HG02840 (cell line): Measurements from ENCODE around the gene ZNF234.
A peak's percentile ranks its signal among the peaks of the same experiment; 100 is the strongest.
"Not testable (repeated sequence)": the region's sequence is repeated elsewhere in the genome, so short reads cannot be mapped to it uniquely, and the experiment has no call there.

Source experiments
- ATAC-seq: cut with Tn5 transposase; IDR thresholded peaks from one replicate; pipeline ENCODE4 v1.9.1; 2021; ENCODE audit warnings: mild to moderate bottlenecking, moderate library complexity, moderate number of reproducible peaks; ENCODE audit not compliant: unreplicated experiment, low FRiP score

Gene ZNF234

DNA sequence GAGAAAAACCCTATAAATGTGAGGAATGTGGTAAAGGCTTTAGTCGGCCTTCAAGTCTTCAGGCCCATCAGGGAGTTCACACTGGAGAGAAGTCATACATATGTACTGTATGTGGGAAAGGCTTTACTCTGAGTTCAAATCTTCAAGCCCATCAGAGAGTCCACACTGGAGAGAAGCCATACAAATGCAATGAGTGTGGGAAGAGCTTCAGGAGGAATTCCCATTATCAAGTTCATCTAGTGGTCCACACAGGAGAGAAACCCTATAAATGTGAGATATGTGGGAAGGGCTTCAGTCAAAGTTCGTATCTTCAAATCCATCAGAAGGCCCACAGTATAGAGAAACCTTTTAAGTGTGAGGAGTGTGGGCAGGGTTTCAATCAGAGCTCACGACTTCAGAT is 35.2 kb downstream of the ZNF234 start:
- no peak for ATAC-seq

GRCh38 chr19:44180968-44181367 is 39.6 kb downstream of the ZNF234 start:
- ATAC-seq, result no peak

GRCh38 chr19:44182145-44182544 is 40.8 kb downstream of the ZNF234 start:
- no peak for ATAC-seq

DNA sequence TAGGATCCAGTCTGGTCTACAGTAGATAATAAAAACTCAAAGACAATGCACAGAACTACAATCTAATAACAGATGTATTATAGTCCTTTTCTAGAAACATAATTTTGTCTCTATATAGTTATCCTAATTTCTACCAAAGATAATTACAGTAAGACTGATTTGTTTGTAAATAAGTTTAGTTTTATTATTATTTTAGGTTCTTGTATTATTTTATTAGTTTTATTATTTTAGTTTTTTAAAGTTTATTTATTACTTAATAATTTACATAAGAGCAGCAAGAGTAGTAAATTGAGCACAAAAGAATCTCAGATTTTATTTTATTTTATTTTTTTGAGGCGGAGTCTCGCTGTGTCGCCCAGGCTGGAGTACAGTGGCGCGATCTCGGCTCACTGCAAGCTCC is 48.7 kb downstream of the ZNF234 start:
- no peak for ATAC-seq

- ATAC-seq, result no peak
Observed at GRCh38 chr19:44192127-44192526, 50.8 kb downstream of the ZNF234 start.

- ATAC-seq, result no peak
Observed at GRCh38 chr19:44196772-44197171, 55.4 kb downstream of the ZNF234 start.

DNA sequence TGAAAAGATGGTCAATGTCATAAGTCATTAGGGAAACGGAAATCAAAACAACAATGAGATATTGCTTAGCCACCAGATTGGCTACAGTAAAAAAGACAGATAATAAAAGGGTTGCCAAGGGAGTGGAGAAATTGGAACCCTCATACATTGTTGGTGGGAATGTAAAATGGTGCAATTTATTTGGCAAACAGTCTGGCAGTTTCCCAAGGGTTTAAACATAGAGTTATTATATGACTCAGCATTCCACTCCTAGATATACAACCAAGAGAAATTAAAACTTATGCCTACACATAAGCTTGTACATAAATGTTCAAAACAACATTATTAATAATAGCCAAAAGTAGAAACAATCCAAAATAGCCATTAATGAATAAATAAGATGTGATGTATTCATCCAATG is 61.1 kb downstream of the ZNF234 start:
- no peak for ATAC-seq

DNA sequence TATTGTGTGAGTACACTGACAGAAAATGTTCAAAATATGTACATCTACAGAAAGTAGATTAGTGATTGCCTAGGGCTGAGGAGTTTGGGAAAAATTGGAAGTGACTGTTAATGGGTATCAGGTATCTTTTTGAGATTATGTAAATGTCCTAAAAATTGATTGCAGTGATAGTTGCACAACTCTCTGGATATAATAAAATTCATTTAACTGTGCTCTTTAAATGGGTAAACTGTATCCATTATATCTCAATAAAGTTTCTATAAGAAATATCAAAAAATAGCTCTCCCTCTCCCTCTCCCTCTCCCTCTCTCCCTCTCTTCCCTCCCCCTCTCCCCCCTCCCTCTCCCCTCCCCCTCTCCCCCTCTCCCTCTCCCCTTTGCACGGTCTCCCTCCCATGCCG is 61.6 kb downstream of the ZNF234 start:
- ATAC-seq, result no peak

DNA sequence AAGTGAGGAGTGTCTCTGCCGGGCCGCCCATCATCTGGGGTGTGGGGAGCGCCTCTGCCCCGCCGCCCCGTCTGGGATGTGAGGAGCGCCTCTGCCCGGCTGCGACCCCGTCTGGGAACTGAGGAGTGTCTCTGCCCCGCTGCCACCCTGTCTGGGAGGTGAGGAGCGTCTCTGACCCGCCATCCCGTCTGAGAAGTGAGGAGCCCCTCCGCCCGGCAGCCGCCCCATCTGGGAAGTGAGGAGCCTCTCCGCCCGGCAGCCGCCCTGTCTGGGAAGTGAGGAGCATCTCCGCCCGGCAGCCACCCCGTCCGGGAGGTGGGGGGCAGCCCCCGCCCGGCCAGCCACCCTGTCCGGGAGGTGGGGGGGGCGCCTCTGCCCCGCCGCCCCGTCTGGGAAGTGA is 62.5 kb downstream of the ZNF234 start:
- ATAC-seq, result not testable (repeated sequence)

DNA sequence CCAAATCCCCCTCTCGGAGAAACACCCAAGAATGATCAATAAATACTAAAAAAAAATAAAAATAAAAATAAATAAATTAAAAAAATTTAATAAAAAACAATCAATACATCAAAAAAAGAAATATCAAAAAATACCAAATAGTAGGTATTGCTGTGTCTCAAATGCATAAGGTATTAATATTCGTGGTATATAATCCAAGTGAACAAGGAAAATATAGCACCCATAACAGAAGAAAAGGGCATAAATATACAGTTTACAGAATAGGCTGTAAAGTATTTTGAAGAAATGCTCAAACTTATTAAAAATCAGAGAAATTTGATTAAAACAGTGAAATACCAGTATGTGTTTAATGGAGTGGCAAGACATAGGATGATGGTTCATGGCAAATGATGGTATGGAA is 63.4 kb downstream of the ZNF234 start:
- ATAC-seq, result no peak

DNA sequence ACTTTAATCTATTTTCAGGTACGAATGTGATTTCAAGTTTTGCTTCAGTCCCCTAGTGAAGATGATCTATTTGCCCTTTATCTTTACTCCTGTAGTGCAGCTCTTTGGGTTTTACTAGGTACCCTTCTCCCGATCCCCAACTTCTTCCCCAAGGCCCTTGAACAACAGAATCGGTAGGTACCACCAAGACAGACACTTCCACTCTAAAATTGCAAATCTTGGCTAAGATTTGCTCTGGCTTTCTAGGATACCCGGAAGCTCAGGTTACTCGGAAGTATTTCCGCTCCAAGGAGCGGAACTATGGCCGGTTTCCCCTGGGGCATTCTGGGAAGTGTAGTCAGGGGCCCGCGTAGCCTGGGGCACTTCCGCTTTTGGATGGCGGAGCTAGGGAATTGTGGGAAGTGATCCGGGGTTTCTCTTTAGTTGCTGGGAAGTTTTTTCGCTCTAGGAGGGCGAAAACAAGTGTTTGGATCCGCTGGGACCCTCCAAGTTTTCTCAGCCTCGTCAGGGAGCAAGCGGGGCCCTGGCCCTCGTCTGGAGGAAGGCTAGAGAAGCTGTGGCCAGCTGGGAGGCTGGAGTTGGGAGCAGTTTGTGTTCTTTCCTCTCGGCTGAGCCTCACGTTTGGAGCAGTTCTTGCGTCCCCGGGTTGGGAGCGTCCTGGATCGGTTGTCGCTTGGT is 65.9 kb downstream of the ZNF234 start:
- peak; percentile 92 for ATAC-seq
